Ovary (tissue), 3 donors: ENCODE results near the gene GOLGA8M.
"Not testable (repeated sequence)": the region's sequence is repeated elsewhere in the genome, so short reads cannot be mapped to it uniquely, and the experiment has no call there.

Source experiments
- EP300 ChIP-seq: sonication (generic); formaldehyde crosslinking; IDR thresholded peaks from one replicate; pipeline ENCODE4 v1.6.1; 2017; ENCODE audit warnings: antibody characterized with exemption
- POLR2A ChIP-seq: fragments of 450-650 bp; IDR thresholded peaks from one replicate; pipeline ENCODE4 v1.6.1; 2017; ENCODE audit warnings: antibody characterized with exemption, mild to moderate bottlenecking, moderate library complexity
- TF ChIP-seq, protein P1 (sequence below), 3 donors: fragments of 450-650 bp in 2 of 3; fragments of 200-600 bp in 1 of 3; IDR thresholded peaks; one replicate each; pipeline versions ENCODE4 v1.5.1 to v1.8.0; 2016 to 2022; ENCODE audit warnings: antibody characterized with exemption in 3 of 3, mild to moderate bottlenecking in 1 of 3
- donor health status: DM: no; HTN: no; CAD: no.

- not testable (repeated sequence) for TF ChIP-seq EP300, POLR2A
- TF ChIP-seq, protein P1, sequence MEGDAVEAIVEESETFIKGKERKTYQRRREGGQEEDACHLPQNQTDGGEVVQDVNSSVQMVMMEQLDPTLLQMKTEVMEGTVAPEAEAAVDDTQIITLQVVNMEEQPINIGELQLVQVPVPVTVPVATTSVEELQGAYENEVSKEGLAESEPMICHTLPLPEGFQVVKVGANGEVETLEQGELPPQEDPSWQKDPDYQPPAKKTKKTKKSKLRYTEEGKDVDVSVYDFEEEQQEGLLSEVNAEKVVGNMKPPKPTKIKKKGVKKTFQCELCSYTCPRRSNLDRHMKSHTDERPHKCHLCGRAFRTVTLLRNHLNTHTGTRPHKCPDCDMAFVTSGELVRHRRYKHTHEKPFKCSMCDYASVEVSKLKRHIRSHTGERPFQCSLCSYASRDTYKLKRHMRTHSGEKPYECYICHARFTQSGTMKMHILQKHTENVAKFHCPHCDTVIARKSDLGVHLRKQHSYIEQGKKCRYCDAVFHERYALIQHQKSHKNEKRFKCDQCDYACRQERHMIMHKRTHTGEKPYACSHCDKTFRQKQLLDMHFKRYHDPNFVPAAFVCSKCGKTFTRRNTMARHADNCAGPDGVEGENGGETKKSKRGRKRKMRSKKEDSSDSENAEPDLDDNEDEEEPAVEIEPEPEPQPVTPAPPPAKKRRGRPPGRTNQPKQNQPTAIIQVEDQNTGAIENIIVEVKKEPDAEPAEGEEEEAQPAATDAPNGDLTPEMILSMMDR (IDR thresholded peaks at IDR 0.05) = not testable (repeated sequence)
Observed at GRCh38 chr15:28714176-28714575, 2.0 kb upstream of the GOLGA8M start.
